Measurements from ENCODE around the gene PTRH1.

The PTRH1 gene

DNA sequence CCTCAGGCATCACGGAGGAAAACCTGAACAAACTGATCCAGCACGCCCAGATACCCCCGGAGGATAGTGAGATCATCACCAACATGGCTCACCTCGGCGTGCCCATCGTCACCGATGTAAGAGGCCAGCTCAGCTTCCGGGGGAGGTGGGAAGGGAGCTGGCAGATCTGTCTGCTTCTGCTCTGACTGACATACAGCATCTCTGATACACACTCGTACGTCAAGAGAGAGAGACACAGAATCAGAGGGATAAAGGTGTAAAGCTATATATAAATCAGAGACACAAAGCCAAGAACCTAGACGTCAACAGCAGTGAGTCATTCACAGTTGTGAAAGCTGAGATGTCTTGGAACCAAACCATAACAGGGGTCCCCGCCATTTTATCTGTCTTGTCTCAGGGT, 38.8 kb downstream of the PTRH1 start:
- no peak for TF ChIP-seq CTCF (IDR thresholded peaks at IDR 0.05)

DNA sequence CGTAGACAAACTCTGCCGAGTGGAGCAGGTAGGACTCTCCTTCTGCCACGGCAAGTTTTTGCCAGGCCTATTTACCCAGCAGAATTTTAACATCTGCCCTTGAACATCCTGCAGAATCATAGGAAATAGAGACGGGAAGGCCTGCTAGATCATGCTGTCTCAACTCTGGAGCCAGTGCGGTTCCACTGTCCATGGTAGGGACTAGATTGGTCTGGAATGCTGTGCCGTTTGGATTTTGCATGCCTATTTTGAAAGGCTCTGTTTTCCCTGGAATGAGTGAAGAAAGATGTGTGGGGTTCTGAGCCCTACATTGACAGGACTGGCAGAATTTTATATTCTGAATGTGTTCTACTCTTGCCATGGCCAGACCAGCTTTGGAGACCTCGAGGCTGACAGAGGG, 42.2 kb downstream of the PTRH1 start:
- no peak for TF ChIP-seq CTCF (IDR thresholded peaks at IDR 0.05)

DNA sequence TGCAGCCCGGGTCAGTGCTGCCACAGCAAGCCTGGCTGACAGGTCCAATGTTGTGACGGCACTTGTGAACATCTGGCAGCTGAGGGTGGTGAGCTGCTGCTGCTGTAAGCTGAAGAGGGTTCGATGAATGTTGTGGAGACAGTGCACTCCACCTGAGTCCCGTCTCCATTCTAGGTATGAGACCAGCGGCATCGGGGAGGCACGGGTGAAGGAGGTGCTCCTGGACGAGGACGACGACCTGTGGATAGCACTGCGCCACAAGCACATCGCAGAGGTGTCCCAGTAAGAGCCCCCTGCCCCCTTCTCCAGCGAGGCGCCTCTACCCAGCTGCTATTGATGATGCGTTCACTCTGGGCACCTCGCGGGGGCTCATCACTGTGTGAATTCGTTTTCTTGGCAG, 47.6 kb downstream of the PTRH1 start:
- TF ChIP-seq CTCF (IDR thresholded peaks at IDR 0.05): no peak

DNA sequence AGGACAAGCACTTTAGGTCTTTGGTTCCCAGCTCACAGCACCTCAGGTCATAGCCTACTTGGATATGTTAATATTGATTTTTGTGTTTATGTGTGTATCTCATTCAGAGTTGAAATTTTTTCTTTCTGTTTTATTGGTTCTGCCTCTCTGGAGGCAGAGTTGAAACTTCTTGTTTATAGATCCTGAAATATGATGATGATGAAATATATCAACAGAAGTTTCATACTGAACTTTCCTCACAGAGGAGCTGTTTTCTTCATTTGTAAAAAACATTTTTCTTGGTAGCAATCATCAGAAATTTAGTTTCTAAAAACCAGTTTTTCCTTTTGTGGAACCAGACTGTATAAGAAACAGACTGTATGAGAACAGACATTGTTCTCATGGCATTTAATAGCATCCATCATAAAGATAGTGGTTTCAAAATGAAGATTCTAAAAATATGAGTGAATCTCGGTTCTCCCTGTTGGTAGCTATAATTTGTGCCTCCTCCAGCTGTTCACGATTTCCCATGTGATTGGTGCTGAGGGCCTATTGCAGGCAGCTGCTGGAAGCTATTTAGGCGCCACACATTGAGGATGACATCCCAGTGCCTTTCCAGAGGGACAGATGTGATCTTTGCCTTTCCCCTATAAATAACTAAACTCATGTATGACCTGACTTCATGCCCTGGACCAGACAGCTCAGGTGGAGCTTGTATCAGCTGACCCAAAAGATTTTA, 48.2 kb downstream of the PTRH1 start:
- TF ChIP-seq CTCF (IDR thresholded peaks at IDR 0.05): no peak

- TF ChIP-seq CTCF (IDR thresholded peaks at IDR 0.05): no peak
Observed at GRCh38 chr9:127664678-127665507, 50.6 kb downstream of the PTRH1 start.

- TF ChIP-seq CTCF (IDR thresholded peaks at IDR 0.05): no peak
Observed at GRCh38 chr9:127664324-127664677, 51.2 kb downstream of the PTRH1 start.
